Loucy (cell line): ENCODE results near the gene MMUT.

Source experiments
- EZH2phosphoT487 ChIP-seq: fragments of 200-600 bp; IDR thresholded peaks from 2 replicates; pipeline ENCODE4 v1.6.1; 2018; ENCODE audit warnings: antibody characterized with exemption, mild to moderate bottlenecking, moderate library complexity, borderline replicate concordance
- TF ChIP-seq, protein P1 (sequence below): fragments of 200-600 bp; sonication (generic); conservative IDR thresholded peaks from 2 replicates; pipeline ENCODE4 v1.5.1; 2014; ENCODE audit warnings: mild to moderate bottlenecking, antibody characterized with exemption, low read length

DNA sequence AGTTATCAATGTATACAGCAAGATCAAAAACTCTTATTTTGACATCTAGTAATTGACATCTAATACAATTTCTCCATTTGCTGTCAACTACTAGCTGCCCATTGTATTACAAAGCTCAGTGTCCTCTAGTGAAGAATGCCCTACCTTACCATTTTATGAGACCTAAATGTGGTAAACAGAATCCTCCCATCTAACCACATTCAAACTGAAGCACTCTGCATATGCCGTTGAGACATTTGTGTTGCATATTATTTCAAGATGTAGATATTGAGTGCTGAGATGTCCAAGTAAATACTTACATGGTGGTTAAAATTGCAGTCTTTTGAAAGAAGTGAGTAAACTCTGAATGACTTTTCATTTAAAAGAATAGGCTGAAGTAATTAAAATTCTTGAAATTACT lies 36.1 kb upstream of the MMUT start:
- TF ChIP-seq, protein P1, sequence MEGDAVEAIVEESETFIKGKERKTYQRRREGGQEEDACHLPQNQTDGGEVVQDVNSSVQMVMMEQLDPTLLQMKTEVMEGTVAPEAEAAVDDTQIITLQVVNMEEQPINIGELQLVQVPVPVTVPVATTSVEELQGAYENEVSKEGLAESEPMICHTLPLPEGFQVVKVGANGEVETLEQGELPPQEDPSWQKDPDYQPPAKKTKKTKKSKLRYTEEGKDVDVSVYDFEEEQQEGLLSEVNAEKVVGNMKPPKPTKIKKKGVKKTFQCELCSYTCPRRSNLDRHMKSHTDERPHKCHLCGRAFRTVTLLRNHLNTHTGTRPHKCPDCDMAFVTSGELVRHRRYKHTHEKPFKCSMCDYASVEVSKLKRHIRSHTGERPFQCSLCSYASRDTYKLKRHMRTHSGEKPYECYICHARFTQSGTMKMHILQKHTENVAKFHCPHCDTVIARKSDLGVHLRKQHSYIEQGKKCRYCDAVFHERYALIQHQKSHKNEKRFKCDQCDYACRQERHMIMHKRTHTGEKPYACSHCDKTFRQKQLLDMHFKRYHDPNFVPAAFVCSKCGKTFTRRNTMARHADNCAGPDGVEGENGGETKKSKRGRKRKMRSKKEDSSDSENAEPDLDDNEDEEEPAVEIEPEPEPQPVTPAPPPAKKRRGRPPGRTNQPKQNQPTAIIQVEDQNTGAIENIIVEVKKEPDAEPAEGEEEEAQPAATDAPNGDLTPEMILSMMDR, result no peak
- TF ChIP-seq EZH2phosphoT487, result no peak
